ENCODE results near the gene TMUB1.

GRCh38 chr7:151095123-151095797 lies 12.0 kb upstream of the TMUB1 start:
- TF ChIP-seq POLR2A (IDR thresholded peaks at IDR 0.05) (no peak), CTCF (IDR thresholded peaks at IDR 0.05) (no peak)
